ENCODE measurements around the gene ZNF740.

ZNF740 gene

GRCh38 chr12:53193985-53194716, 13.6 kb downstream of the ZNF740 start:
- DNase-seq (ENCODE audit: extremely low read depth, low read depth) = no peak
- H3K4me3 ChIP-seq (replicated peaks; ENCODE audit: low read depth, low read length) = no peak overlapping the region
- TF ChIP-seq CTCF (IDR thresholded peaks at IDR 0.05; ENCODE audit: low read depth, low read length, missing control alignments) = no peak

GRCh38 chr12:53194973-53195372, 14.5 kb downstream of the ZNF740 start:
- H3K4me3 ChIP-seq (replicated peaks; ENCODE audit: low read depth, low read length) = no peak overlapping the region
- no peak for DNase-seq (ENCODE audit: extremely low read depth, low read depth)
- no peak for TF ChIP-seq CTCF (IDR thresholded peaks at IDR 0.05; ENCODE audit: low read depth, low read length, missing control alignments)

GRCh38 chr12:53195516-53196420, 15.2 kb downstream of the ZNF740 start:
- H3K4me3 ChIP-seq (replicated peaks; ENCODE audit: low read depth, low read length) = no peak overlapping the region
- no peak for DNase-seq (ENCODE audit: extremely low read depth, low read depth)
- TF ChIP-seq CTCF (IDR thresholded peaks at IDR 0.05; ENCODE audit: low read depth, low read length, missing control alignments) = no peak

DNA sequence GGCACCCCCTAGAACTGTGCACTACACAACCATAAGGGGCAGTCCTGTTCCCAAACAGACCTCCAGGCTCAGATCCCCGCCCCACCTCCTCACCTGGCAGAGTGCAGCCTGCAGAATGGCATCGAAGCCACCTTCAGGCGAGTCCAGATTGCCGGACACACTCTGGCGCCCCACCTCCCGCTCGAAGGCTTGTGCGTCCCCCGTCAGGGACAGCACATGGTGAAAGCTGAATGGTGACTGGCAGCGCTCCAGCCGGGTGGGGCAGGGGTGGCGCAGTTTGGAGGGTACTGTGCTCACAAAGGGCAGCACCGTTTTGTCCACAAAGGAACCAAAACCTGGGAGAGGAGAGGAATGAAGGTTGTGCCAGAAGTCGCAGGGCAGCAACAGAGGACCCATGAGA, 16.0 kb downstream of the ZNF740 start:
- DNase-seq (ENCODE audit: extremely low read depth, low read depth) = no peak
- H3K4me3 ChIP-seq (replicated peaks; ENCODE audit: low read depth, low read length) = no peak overlapping the region
- TF ChIP-seq CTCF (IDR thresholded peaks at IDR 0.05; ENCODE audit: low read depth, low read length, missing control alignments) = no peak

- no peak for DNase-seq (ENCODE audit: extremely low read depth, low read depth)
- no peak overlapping the region for H3K4me3 ChIP-seq (replicated peaks; ENCODE audit: low read depth, low read length)
- no peak for TF ChIP-seq CTCF (IDR thresholded peaks at IDR 0.05; ENCODE audit: low read depth, low read length, missing control alignments)
Observed at GRCh38 chr12:53197011-53197640, 16.6 kb downstream of the ZNF740 start.

GRCh38 chr12:53198486-53199110, 18.1 kb downstream of the ZNF740 start:
- no peak for TF ChIP-seq CTCF (IDR thresholded peaks at IDR 0.05; ENCODE audit: low read depth, low read length, missing control alignments)
- no peak for DNase-seq (ENCODE audit: extremely low read depth, low read depth)
- no peak overlapping the region for H3K4me3 ChIP-seq (replicated peaks; ENCODE audit: low read depth, low read length)
